GM12801 (cell line): ENCODE results near the gene BMERB1.

Experiments used
- CTCF ChIP-seq: IDR thresholded peaks from one replicate; pipeline ENCODE4 v1.5.1; 2011; ENCODE audit warnings: control low read depth; ENCODE audit not compliant: insufficient read length; ENCODE audit errors: extremely low read depth

BMERB1 gene

GRCh38 chr16:15444264-15444663, 9.9 kb downstream of the BMERB1 start:
- no peak for TF ChIP-seq CTCF

- no peak for TF ChIP-seq CTCF
Observed at GRCh38 chr16:15445450-15445849, 11.1 kb downstream of the BMERB1 start.

DNA sequence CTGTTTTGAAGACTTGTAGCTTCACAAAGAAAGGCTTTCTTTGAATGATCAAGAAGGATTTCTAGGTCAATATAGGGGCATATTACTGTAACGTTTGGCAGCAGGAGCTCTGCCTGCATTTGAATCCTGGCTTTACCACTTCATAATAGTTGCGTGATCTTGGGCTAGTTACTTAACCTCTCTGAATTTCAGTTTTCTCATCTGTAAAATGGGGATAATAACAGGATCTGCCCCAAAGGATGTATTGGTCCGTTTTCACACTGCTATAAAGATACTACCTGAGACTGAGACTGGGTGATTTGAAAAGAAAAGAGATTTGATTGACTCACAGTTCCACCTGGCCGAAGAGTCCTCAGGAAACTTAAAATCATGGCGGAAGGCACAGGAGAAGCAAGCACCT, 12.5 kb downstream of the BMERB1 start:
- TF ChIP-seq CTCF, result no peak

DNA sequence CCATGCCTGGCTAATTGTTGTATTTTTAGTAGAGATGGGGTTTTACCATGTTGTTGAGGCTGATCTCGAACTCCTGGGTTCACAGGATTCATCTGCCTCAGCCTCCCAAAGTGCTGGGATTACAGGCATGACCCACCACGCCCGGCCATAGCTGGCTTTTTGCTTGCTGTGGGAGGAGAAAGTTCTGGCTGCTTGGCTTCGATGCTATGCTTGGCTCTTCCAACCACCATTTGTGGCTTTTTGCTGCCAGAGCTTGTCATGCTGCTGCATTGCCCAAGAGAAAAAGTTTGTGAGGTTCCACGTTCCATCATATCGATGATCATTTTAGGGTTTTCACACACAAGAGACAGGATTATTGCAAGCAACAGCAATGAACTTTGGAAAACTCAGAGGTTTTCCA, 16.2 kb downstream of the BMERB1 start:
- TF ChIP-seq CTCF, result no peak

DNA sequence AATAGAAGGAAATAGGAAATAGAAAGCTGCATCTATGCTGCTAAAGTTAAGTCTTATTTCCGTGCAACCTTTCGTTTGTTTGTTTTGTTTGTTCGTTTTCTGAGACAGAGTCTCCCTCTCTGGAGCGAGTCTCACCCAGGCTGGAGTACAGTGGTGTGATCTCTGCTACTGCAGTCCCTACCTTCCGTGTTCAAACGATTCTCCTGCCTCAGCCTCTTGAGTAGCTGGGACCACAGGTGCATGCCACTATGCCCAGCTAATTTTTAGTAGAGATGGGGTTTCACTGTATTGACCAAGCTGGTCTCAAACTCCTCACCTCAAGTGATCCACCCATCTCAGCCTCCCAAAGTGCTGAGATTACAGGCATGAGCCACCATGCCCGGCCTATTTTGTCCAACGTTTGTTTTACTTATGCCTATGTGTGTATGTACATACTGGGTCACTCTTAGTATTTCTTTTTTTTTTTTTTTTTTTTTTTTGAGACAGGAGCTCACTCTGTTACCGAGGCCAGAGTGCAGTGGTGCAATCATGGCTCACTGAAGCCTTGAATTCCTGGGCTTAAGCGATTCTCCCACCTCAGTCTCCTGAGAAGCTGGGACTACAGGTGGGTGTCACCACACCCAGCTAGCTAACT, 16.8 kb downstream of the BMERB1 start:
- TF ChIP-seq CTCF, result no peak

- TF ChIP-seq CTCF, result no peak
Observed at GRCh38 chr16:15452246-15452855, 18.0 kb downstream of the BMERB1 start.

DNA sequence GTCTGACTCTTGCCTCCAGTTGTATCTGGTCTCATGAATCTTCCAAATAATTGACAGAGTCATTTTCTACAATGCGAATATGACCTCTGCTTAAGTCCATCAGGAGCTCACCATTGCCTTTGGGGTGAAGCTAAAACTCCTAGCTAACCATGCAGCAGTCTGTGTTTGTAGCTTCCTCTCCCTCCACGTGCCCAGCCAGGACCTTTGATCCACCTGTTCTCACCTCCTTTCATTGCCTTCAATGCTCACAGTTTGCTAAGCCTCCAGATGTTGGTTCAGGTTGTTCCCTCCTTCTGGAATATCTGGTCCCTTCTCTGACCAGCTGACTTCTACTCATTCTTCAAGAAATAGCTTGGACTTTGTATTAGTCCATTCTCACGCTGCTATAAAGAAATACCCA, 23.0 kb downstream of the BMERB1 start:
- TF ChIP-seq CTCF, result no peak
